HL-60 (cell line): Measurements from ENCODE around the gene VAV2.

Experiments
- POLR2AphosphoS5 ChIP-seq: IDR thresholded peaks from 2 replicates; pipeline ENCODE4 v1.6.1; 2012; ENCODE audit warnings: low read depth
- TF ChIP-seq, protein P1 (sequence below): IDR thresholded peaks from one replicate; pipeline ENCODE4 v1.5.1; 2011; ENCODE audit warnings: low read length, control low read depth, inconsistent platforms; ENCODE audit not compliant: insufficient read depth

DNA sequence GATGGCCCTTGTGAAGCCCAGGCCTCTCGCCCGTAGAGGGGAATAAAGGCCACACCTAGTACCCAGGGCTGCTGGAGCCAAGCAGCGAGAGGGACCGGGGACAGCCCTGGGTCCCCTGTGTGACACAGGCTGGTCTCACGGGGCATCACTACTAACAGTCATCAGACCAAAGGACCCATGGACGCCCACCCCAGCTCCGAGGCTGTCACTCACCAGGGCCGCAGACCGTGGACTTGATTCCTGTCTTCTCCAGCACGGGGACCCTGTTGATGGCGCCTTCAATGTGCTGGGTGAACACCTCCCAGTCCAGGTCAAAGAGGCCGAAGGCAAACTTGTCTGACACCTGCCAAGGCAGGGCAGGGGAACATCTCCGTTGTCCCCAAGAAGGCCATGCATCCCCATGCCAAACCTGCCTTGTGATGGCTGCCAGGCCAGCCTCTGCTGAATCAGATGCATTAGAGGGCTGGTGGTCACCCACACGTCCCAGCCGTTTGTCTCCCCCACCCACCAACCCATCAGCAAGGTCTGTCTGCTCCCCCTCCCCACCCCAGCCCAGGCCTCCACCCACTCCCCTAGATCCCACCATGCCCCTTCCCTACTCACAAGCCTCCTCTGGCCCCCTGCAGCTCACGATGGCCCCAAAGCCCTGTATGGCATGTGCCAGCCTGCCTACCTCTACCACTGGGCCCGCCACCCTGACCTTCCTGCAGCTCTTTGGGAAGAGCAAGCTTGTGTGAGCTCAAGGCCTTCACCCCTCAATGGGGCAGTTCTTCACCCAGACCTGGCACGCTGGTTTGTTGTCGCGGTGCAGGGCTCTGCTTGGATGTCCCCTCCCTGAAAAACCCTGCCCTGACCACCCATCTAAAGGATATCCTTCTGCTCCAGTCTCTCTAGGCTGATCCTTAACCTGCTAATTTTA is 274.8 kb downstream of the VAV2 start:
- TF ChIP-seq, protein P1, sequence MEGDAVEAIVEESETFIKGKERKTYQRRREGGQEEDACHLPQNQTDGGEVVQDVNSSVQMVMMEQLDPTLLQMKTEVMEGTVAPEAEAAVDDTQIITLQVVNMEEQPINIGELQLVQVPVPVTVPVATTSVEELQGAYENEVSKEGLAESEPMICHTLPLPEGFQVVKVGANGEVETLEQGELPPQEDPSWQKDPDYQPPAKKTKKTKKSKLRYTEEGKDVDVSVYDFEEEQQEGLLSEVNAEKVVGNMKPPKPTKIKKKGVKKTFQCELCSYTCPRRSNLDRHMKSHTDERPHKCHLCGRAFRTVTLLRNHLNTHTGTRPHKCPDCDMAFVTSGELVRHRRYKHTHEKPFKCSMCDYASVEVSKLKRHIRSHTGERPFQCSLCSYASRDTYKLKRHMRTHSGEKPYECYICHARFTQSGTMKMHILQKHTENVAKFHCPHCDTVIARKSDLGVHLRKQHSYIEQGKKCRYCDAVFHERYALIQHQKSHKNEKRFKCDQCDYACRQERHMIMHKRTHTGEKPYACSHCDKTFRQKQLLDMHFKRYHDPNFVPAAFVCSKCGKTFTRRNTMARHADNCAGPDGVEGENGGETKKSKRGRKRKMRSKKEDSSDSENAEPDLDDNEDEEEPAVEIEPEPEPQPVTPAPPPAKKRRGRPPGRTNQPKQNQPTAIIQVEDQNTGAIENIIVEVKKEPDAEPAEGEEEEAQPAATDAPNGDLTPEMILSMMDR = no peak
- no peak for TF ChIP-seq POLR2AphosphoS5
